GM21528 (cell line): ENCODE results near the gene CTDNEP1.

Experiments
- ATAC-seq: cut with Tn5 transposase; IDR thresholded peaks from one replicate; pipeline ENCODE4 v1.9.1; 2021; ENCODE audit warnings: mild to moderate bottlenecking, moderate library complexity; ENCODE audit not compliant: unreplicated experiment, low FRiP score

CTDNEP1 gene

GRCh38 chr17:7280519-7281073, 29.1 kb upstream of the CTDNEP1 start:
- no peak for ATAC-seq

- no peak for ATAC-seq
Observed at GRCh38 chr17:7279448-7279847, 27.9 kb upstream of the CTDNEP1 start.

GRCh38 chr17:7266784-7267183, 15.2 kb upstream of the CTDNEP1 start:
- no peak for ATAC-seq

GRCh38 chr17:7263801-7264078, 12.2 kb upstream of the CTDNEP1 start:
- no peak for ATAC-seq

- ATAC-seq = no peak
Observed at GRCh38 chr17:7262935-7263800, 11.6 kb upstream of the CTDNEP1 start.

DNA sequence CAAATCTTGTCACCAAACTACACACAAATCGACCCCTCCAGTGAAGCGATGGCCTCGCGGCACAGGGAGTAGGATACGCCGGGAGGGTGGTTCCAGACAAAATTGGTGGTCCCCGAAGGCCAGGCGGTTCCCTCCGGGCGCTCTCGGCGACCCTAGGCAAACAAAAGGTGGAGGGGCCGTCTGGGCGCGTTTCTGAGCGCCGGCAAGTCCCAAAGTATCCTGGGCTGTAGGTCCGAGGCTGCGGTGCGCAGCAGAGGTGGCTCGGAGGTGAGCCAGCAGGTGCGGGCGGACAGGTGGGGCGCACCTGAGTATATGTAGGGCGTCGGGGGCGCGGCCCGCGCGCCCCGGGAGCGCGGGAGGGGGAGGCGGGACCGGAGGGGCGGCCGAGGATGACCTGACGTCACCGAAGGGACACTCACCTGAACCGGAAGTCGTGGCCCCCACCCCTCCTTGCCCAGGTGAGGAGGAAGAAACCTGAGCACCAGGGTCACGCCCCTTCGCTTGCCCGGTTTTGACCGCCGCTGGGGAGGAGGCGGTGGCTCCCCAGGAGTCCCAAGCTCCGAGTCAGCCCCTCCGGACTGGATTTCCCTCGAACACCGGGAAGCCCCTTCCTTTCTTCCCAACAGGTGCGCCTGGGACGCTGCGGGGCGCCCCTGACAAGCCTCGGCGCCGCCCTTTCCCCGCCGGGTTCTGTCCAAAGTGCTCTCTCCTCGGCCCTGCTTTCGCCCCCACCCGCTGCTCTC, 10.8 kb upstream of the CTDNEP1 start, which contains the start of gene CLDN7:
Gene CLDN7, minus strand, starts transcription at position 287 of the 743 bp plus-strand sequence. CDS start 435 bp downstream, outside the sequence.
- ATAC-seq = no peak

DNA sequence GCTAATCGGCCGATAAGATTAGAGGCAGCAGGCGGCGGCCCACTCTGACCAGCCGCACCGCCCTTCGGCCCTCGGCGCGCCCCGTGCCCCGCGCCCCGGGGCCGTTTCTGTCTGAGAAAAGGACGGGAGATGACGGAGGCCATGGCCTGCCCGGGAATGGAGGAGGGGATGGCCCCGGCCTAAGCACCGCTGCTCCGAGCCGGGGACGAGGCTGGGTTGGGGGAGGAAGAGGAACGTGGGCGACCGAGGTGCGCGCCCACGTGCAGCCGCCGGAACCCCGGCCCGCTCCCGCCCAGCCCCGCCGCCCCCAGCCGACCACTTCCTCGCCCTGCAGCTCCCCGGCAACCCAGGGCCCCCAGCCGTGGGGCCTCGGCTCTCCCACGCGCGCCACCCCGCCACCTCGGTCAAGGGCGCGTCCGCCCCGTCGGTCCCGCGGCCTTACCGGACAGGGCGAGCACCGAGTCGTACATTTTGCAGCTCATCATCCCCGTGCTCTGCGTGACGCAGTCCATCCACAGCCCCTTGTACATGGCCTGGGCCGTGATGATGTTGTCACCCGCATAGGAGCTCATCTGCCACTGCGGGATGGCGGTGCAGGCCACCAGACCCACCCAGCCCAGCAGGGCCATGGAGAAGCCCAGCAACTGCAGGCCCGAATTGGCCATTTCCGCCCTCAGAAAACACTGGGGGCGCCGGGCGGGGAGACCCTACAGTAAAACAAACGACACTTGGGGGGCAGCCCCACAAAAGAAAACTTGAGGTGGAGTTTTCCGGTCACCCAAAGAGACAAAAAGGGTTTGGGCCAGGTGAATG, 10.1 kb upstream of the CTDNEP1 start:
- no peak for ATAC-seq

DNA sequence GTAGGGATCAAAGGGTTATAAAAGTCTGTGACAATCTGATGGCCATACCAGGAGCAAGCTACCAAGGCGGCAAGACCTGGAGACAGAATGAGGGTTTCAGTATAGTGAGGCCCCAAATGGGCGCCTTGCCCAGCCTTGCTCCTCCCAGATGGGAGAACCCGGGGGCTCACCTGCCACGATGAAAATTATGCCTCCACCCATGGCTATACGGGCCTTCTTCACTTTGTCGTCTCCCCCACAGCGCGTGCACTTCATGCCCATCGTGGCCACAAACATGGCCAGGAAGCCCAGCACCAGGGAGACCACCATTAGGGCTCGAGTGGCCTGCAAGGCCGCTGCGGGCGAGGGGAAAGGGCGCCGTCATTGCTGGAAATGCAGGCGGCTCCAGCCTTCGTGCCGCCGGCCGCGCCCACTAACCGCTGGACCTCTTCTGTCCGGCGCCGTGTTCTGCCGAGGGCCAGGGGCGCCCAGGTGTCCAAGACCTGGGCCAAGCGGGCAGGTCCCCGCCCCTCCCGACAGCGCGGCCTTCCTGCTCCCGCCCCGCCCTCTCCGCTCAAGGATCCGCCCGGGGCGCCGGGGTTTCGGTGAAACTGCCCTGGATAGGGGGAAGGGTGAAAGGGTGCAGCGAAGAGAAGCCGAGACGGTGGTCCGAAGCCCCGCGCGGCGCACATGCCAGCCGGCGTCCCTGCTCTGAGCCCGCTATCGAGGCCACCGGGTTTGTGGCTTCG, 9.3 kb upstream of the CTDNEP1 start:
- no peak for ATAC-seq

DNA sequence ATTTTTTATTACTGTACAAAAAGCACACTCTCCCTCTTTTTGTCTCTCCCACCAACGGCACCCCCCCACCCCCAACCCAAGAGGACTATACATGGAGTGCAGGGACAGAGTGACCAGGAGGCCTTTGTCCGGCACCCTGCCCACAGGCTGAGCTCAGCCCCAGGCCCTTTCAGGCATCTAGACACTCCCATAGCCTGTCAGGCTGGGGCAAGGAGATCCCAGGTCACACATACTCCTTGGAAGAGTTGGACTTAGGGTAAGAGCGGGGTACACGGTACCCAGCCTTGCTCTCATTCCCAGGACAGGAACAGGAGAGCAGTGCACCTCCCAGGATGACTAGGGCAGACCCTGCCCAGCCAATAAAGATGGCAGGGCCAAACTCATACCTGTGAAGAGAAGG, 8.6 kb upstream of the CTDNEP1 start:
- ATAC-seq = no peak

DNA sequence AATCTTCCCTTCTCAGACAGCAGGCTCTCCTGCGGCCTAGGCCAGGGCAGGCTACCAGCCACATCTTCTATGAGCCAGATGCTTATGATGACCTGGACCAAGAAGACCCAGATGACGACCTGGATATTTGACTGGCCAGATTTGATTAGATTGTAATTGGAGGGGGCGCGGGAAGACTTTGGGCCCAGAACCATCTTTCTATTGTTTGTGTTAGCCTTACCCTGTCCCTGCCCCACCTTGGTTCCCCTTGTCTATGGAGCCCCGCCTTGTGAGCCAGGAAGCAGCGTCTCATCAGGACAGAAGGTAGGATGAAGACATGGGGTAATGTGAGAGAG, 8.0 kb upstream of the CTDNEP1 start:
- ATAC-seq = no peak

- no peak for ATAC-seq
Observed at GRCh38 chr17:7258731-7259554, 7.4 kb upstream of the CTDNEP1 start.

GRCh38 chr17:7256766-7257456, 5.4 kb upstream of the CTDNEP1 start:
- ATAC-seq = no peak

DNA sequence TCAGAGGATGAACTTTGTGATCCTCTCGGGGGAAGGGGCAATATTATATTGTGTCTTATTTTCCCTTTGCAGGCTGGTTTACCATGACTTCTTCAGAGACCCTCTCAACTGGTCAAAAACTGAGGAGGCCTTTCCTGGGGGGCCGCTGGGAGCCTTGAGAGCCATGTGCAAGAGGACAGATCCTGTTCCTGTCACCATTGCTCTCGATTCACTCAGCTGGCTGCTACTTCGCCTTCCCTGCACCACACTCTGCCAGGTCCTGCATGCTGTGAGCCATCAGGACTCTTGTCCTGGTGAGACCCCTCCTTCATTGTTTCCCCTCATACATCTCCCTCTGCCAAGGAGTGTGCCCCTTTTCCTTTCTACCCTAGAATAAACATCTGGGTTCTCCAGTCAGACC, 3.0 kb upstream of the CTDNEP1 start:
- ATAC-seq = no peak

DNA sequence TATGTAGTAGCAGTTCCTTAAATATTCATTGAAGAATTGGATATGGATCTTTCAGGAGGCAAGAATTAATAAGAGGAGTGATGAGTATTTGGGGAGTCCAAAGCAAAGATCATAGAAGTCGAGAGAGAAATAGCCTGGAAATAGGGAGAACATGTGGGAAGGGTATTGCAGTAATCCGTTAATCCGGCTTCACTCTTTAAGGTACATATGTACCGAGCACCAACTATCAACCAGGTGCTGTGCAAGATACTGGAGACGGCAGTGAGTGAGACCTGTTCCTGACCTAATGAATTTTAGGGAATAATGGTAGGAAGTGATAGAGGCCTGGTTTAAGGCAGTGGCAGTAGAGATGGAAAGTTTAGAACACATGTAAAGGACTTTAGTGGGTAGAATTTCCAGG, 1.5 kb upstream of the CTDNEP1 start:
- no peak for ATAC-seq

- peak; percentile 49 for ATAC-seq
Observed at GRCh38 chr17:7252176-7253043, 876 bp upstream of the CTDNEP1 start, which contains the start of gene ELP5. ELP5 (plus strand) TSS chr17:7252215; CDS start chr17:7252551, 336 bp downstream.

GRCh38 chr17:7250695-7251627, 573 bp downstream of the CTDNEP1 start:
- no peak for ATAC-seq

DNA sequence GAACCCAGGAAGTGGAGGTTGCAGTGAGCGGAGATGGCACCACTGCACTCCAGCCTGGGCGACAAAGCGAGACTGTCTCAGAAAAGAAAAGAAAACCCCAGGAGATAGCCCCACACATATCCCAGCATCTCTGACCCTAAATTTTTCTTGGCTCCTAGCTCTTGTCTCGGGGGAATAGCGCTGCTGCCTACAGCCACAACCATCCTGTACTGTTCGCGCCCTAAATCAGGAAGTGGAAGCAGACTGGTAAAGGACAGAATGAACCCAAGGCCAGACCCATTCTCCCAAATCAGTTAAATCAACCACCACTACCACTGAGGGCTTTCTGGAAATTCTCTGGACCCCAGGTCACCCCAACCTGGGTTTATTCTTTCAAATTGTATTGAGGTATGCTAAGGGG, 1.7 kb downstream of the CTDNEP1 start:
- ATAC-seq = no peak
